Measurements from ENCODE around the gene BTNL3. TPM values are rescaled to one million over a fixed set of nuclear protein-coding genes. Genes with fewer than 3 reads are reported as not detected.

BTNL3 gene
- polyA plus RNA-seq, 2 of the 4 experiments (the other 2 are of a cell fraction), result not detected

DNA sequence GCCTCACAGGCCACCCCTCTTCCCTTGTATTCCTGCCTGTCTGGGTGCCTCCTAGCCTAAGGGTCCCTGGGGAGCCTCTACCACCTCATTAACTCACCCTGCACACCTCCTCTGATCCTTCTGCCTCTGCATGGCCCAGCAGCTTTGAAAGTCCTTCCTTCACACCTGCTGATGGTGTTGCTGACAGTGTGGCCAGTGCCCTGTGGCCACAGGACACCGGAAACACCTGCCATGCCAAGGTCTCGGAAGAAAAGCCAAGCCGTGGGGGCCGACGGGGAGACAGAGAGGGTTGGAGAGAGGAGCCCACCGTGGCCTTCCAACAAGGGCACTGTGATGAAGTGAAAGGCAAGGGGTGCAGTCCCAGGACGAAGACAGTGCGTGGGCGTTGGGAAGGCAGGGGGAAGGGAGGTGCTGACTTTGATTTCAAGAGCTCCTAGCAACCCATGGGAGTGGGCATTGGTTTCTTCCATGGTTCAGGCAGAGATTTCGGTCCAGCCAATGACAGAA is 55.5 kb downstream of the BTNL3 start:
- CTCF ChIA-PET, result interaction anchor here (0.7 to 2.4 kb wide), 9 partner anchors 9 to 260 kb away, joined by 3 to 7 read pairs (median 5); no protein-coding TSS in a partner anchor
- no peak for FAIRE-seq
- no peak overlapping the region for H3K4me3 ChIP-seq

More for the DNA sequence above, 55.5 kb downstream of the BTNL3 start:
- no peak overlapping the region; a peak in 1 of 6 replicates for H3K27ac ChIP-seq
- POLR2A ChIA-PET, result interaction anchor here (1.1 kb wide), 1 partner anchor 69 kb away, joined by 5 read pairs; no protein-coding TSS in a partner anchor
- DNase-seq (ENCODE audit: low read depth in 1 of 2, low spot score in 1 of 2) (no peak), ATAC-seq (no peak)
- peaks cover 3% of the 10 kb centered on the region; the same call in 1 of the 3 replicates for H3K4me1 ChIP-seq
- H3K9me3 ChIP-seq, result no peaks in the 10 kb centered on the region
- 73% methylated on average over 10 of the region's 10 CpGs for WGBS (ENCODE audit: missing lambda C conversion rate)
- TF ChIP-seq, protein P1, sequence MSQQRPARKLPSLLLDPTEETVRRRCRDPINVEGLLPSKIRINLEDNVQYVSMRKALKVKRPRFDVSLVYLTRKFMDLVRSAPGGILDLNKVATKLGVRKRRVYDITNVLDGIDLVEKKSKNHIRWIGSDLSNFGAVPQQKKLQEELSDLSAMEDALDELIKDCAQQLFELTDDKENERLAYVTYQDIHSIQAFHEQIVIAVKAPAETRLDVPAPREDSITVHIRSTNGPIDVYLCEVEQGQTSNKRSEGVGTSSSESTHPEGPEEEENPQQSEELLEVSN (IDR thresholded peaks at IDR 0.05; ENCODE audit: borderline replicate concordance, low read depth), result no peak
- TF ChIP-seq CHD4 (IDR thresholded peaks at IDR 0.05; ENCODE audit: borderline replicate concordance) (no peak), MAZ (IDR thresholded peaks at IDR 0.05; ENCODE audit: borderline replicate concordance, low read depth, low read length) (no peak), TFCP2L1 (CRISPR knock-in tag; IDR thresholded peaks at IDR 0.05) (no peak), RARB (CRISPR knock-in tag; IDR thresholded peaks at IDR 0.05) (no peak), SREBF2 (IDR thresholded peaks at IDR 0.05) (no peak), ZSCAN20 (CRISPR knock-in tag; IDR thresholded peaks at IDR 0.05) (no peak), EP300 (IDR thresholded peaks at IDR 0.05) (no peak), EHMT2 (IDR thresholded peaks at IDR 0.05; ENCODE audit: low read depth) (no peak), HOXB5 (CRISPR knock-in tag; IDR thresholded peaks at IDR 0.05) (no peak), JUNB (IDR thresholded peaks at IDR 0.05) (no peak), ZC3H11A (IDR thresholded peaks at IDR 0.05) (no peak), NPAS2 (CRISPR knock-in tag; IDR thresholded peaks at IDR 0.05; ENCODE audit: borderline replicate concordance) (no peak), ZNF302 (CRISPR knock-in tag; IDR thresholded peaks at IDR 0.05) (no peak), CEBPB (IDR thresholded peaks at IDR 0.05) (no peak)
- TF ChIP-seq, protein P2, sequence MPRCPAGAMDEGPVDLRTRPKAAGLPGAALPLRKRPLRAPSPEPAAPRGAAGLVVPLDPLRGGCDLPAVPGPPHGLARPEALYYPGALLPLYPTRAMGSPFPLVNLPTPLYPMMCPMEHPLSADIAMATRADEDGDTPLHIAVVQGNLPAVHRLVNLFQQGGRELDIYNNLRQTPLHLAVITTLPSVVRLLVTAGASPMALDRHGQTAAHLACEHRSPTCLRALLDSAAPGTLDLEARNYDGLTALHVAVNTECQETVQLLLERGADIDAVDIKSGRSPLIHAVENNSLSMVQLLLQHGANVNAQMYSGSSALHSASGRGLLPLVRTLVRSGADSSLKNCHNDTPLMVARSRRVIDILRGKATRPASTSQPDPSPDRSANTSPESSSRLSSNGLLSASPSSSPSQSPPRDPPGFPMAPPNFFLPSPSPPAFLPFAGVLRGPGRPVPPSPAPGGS (IDR thresholded peaks at IDR 0.05), result no peak
- TF ChIP-seq, protein P3, sequence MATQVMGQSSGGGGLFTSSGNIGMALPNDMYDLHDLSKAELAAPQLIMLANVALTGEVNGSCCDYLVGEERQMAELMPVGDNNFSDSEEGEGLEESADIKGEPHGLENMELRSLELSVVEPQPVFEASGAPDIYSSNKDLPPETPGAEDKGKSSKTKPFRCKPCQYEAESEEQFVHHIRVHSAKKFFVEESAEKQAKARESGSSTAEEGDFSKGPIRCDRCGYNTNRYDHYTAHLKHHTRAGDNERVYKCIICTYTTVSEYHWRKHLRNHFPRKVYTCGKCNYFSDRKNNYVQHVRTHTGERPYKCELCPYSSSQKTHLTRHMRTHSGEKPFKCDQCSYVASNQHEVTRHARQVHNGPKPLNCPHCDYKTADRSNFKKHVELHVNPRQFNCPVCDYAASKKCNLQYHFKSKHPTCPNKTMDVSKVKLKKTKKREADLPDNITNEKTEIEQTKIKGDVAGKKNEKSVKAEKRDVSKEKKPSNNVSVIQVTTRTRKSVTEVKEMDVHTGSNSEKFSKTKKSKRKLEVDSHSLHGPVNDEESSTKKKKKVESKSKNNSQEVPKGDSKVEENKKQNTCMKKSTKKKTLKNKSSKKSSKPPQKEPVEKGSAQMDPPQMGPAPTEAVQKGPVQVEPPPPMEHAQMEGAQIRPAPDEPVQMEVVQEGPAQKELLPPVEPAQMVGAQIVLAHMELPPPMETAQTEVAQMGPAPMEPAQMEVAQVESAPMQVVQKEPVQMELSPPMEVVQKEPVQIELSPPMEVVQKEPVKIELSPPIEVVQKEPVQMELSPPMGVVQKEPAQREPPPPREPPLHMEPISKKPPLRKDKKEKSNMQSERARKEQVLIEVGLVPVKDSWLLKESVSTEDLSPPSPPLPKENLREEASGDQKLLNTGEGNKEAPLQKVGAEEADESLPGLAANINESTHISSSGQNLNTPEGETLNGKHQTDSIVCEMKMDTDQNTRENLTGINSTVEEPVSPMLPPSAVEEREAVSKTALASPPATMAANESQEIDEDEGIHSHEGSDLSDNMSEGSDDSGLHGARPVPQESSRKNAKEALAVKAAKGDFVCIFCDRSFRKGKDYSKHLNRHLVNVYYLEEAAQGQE (IDR thresholded peaks at IDR 0.05), result no peak
- TF ChIP-seq, protein P4, sequence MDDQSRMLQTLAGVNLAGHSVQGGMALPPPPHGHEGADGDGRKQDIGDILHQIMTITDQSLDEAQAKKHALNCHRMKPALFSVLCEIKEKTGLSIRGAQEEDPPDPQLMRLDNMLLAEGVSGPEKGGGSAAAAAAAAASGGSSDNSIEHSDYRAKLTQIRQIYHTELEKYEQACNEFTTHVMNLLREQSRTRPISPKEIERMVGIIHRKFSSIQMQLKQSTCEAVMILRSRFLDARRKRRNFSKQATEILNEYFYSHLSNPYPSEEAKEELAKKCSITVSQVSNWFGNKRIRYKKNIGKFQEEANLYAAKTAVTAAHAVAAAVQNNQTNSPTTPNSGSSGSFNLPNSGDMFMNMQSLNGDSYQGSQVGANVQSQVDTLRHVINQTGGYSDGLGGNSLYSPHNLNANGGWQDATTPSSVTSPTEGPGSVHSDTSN (IDR thresholded peaks at IDR 0.05), result no peak
- TF ChIP-seq, protein P5, sequence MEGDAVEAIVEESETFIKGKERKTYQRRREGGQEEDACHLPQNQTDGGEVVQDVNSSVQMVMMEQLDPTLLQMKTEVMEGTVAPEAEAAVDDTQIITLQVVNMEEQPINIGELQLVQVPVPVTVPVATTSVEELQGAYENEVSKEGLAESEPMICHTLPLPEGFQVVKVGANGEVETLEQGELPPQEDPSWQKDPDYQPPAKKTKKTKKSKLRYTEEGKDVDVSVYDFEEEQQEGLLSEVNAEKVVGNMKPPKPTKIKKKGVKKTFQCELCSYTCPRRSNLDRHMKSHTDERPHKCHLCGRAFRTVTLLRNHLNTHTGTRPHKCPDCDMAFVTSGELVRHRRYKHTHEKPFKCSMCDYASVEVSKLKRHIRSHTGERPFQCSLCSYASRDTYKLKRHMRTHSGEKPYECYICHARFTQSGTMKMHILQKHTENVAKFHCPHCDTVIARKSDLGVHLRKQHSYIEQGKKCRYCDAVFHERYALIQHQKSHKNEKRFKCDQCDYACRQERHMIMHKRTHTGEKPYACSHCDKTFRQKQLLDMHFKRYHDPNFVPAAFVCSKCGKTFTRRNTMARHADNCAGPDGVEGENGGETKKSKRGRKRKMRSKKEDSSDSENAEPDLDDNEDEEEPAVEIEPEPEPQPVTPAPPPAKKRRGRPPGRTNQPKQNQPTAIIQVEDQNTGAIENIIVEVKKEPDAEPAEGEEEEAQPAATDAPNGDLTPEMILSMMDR (IDR thresholded peaks at IDR 0.05), result no peak
- TF ChIP-seq, protein P6, sequence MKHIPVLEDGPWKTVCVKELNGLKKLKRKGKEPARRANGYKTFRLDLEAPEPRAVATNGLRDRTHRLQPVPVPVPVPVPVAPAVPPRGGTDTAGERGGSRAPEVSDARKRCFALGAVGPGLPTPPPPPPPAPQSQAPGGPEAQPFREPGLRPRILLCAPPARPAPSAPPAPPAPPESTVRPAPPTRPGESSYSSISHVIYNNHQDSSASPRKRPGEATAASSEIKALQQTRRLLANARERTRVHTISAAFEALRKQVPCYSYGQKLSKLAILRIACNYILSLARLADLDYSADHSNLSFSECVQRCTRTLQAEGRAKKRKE (CRISPR knock-in tag; IDR thresholded peaks at IDR 0.05; ENCODE audit: low read depth), result no peak
- H3K4me2 ChIP-seq, result no peak overlapping the region; the same call in 2 of the 3 replicates

Data from A549 (cell line).